Spleen (tissue), 11 donors: ENCODE measurements around the gene TTC34. TPM values are rescaled to one million over a fixed set of nuclear protein-coding genes. Genes with fewer than 3 reads are reported as not detected.

Experiments
- DNase-seq: peaks from one replicate; pipeline ENCODE4 v3.0.0-alpha.2; 2020
- H3K27ac ChIP-seq, 8 donors: fragments of 200-600 bp; sonication (generic) in 7 of 8; 1 replicate in 4 of 8; 2 replicates in 4 of 8; pipeline versions ENCODE4 v1.5.0 to v1.8.0; 2016 to 2021; ENCODE audit warnings: inconsistent platforms in 4 of 8, mild to moderate bottlenecking in 4 of 8, moderate library complexity in 1 of 8
- H3K27me3 ChIP-seq, 7 donors: fragments of 200-600 bp; sonication (generic) in 6 of 7; replicated peaks in 1 of 7; 1 replicate in 4 of 7; 2 replicates in 3 of 7; pipeline versions ENCODE4 v1.5.0 to v1.8.0; 2016 to 2021; ENCODE audit warnings: inconsistent platforms in 3 of 7, mild to moderate bottlenecking in 1 of 7
- H3K36me3 ChIP-seq, 6 donors: fragments of 200-600 bp; sonication (generic) in 5 of 6; 1 replicate in 4 of 6; 2 replicates in 2 of 6; pipeline versions ENCODE4 v1.5.0 to v1.8.0; 2016 to 2021; ENCODE audit warnings: inconsistent platforms in 2 of 6
- H3K4me1 ChIP-seq, 6 donors: fragments of 200-600 bp; sonication (generic) in 5 of 6; 1 replicate in 3 of 6; 2 replicates in 3 of 6; pipeline versions ENCODE4 v1.5.0 to v1.8.0; 2016 to 2021; ENCODE audit warnings: inconsistent platforms in 3 of 6
- H3K4me3 ChIP-seq, 8 donors: fragments of 200-600 bp; sonication (generic) in 7 of 8; 1 replicate in 4 of 8; 2 replicates in 4 of 8; pipeline versions ENCODE4 v1.5.0 to v1.8.0; 2016 to 2021; ENCODE audit warnings: inconsistent platforms in 4 of 8, mild to moderate bottlenecking in 4 of 8, moderate library complexity in 2 of 8
- H3K9me3 ChIP-seq, 8 donors: fragments of 200-600 bp; sonication (generic) in 7 of 8; 1 replicate in 4 of 8; 2 replicates in 4 of 8; pipeline versions ENCODE4 v1.5.0 to v1.8.0; 2016 to 2021; ENCODE audit warnings: inconsistent platforms in 4 of 8
- POLR2A ChIP-seq, 3 donors: fragments of 450-650 bp; IDR thresholded peaks; one replicate each; pipeline ENCODE4 v1.5.1; 2017; ENCODE audit warnings: antibody characterized with exemption in 3 of 3, mild to moderate bottlenecking in 1 of 3
- POLR2AphosphoS5 ChIP-seq, 3 donors: sonication (generic); formaldehyde crosslinking; IDR thresholded peaks; one replicate each; pipeline ENCODE4 v1.5.1; 2017; ENCODE audit warnings: antibody characterized with exemption in 3 of 3
- WGBS, 5 donors: extraction: QIAGEN DNeasy Blood & Tissue Kit in 3 of 5; methylation state at CpG; one replicate each; pipeline versions ENCODE4 v1.1.5 to v1.1.7; 2013 to 2018; 5-methylcytosine and 5-hydroxymethylcytosine counted together
- intact Hi-C: fragments of 100-400 bp; cut with DNase I; formaldehyde crosslinking; loops from one replicate; pipeline ENCODE4 v1.15.0; 2023; ENCODE audit warnings: low total_unique reads
- polyA plus RNA-seq, 3 donors: library from polyadenylated mRNA; stranded (reverse); fragments of 200-250 nt; gene quantifications; one replicate each; pipeline ENCODE4 v1.2.1, GENCODE V29; 2013
- total RNA-seq, 7 donors: library from RNA; depleted of rRNA in 3 of 7; stranded (reverse); fragments of >200 nt in 3 of 7; fragmentation: NEBNext Ultra II Directional in 4 of 7; extraction: Animal tissue kit (Norgen Biotek cat#: 25700) in 4 of 7; gene quantifications; one replicate each; pipeline versions ENCODE4 v1.1.0 to v1.2.1, GENCODE V29; 2016 to 2021
- TF ChIP-seq, protein P1 (sequence below), 11 experiments: fragments of 200-600 bp in 7 of 11; fragments of 450-650 bp in 4 of 11; sonication (generic) in 4 of 11; IDR thresholded peaks in 8 of 11; conservative IDR thresholded peaks in 3 of 11; 1 replicate in 7 of 11; 2 replicates in 4 of 11; pipeline versions ENCODE4 v1.4.0 to v1.8.0; 2016 to 2021; ENCODE audit warnings: antibody characterized with exemption in 11 of 11, inconsistent platforms in 4 of 11, mild to moderate bottlenecking in 1 of 11
- donor health status: healthy with polysubstance abuse.
- donor health status: DM: no; HTN: no; CAD: no; lungs with moderate emphysema.
- donor health status: DM: no; HTN: no; CAD: no.
- donor health status: Bipolar disorder and iron deficiency.
- donor health status: healthy.
- donor health status: DM: no; HTN: no; CAD: no.
- donor health status: DM: yes; HTN: yes; CAD: no.

The TTC34 gene
- total and polyA plus RNA-seq, 10 donors: 0.09 to 2.8 (median 1.4) TPM

DNA sequence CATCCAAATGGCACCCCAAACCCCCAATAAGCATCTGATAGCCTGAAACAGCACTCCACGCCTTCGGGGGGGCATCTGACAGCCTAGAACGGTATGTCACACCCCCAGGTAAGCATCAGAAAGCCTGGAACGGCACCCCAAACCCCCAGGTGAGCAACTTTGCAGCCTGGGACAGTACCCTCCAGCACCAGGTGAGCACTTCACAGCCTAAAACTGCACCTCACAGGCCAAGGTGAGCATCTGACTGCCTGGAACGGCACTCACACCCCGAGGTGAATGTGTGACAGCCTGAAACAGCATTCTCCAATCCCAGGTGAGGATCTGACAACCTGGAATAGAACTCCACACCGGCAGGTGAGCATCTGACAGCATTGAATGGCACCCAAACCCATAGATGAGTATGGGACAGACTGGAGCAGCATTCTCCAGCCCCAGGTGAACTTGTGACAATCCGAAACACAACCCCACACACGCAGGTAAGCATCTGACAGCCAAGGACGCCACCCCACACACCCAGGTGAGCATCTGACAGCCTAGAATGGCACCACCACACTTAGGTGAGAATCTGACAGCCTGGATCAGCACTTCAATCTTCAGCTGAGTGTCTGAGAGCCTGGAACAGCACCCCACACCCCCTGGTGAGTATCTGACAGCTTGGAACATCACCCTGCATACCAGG, 150.4 kb downstream of the TTC34 start:
- peak; percentile 37 for DNase-seq
- intact Hi-C loops: no loop called here

DNA sequence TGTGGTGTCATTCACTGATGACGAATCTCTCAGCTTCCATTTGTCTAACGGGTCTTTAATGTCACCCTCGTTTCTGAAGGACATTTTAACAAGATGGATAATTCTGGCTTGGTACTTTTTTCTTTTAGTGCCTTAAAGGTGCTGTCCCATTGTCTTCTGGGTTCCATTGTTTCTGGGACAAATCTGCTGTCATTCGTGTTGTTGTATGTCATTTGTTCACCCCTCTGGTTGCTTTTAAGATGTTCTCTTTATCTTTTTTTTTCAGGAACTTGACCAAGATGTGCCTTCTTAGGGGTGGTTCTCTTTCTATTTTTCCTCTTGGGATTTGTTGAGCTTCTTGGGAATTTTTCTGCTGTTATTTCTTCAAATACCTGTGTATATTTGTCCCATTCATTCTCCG, 154.7 kb downstream of the TTC34 start:
- H3K4me1 ChIP-seq: peaks cover 5 to 21% (median 13%) of the 10 kb centered on the region in 6 donors
- 72 to 77% (median 75%) methylated on average over 5 of the region's 5 CpGs for WGBS, 5 donors
- no peaks in the 10 kb centered on the region for H3K36me3 ChIP-seq

More for the DNA sequence above, 150.4 kb downstream of the TTC34 start:
- H3K36me3 ChIP-seq: no peaks in the 10 kb centered on the region
- peaks cover 3 to 31% (median 25%) of the 10 kb centered on the region in 8 donors for H3K9me3 ChIP-seq
- no peaks in the 10 kb centered on the region for H3K4me1 ChIP-seq
- no peak for TF ChIP-seq POLR2AphosphoS5 (IDR thresholded peaks at IDR 0.05)
- TF ChIP-seq POLR2A (IDR thresholded peaks at IDR 0.05): no peak
- TF ChIP-seq, protein P1, sequence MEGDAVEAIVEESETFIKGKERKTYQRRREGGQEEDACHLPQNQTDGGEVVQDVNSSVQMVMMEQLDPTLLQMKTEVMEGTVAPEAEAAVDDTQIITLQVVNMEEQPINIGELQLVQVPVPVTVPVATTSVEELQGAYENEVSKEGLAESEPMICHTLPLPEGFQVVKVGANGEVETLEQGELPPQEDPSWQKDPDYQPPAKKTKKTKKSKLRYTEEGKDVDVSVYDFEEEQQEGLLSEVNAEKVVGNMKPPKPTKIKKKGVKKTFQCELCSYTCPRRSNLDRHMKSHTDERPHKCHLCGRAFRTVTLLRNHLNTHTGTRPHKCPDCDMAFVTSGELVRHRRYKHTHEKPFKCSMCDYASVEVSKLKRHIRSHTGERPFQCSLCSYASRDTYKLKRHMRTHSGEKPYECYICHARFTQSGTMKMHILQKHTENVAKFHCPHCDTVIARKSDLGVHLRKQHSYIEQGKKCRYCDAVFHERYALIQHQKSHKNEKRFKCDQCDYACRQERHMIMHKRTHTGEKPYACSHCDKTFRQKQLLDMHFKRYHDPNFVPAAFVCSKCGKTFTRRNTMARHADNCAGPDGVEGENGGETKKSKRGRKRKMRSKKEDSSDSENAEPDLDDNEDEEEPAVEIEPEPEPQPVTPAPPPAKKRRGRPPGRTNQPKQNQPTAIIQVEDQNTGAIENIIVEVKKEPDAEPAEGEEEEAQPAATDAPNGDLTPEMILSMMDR (IDR thresholded peaks at IDR 0.05 in 8 of 11, conservative IDR thresholded peaks at IDR 0.05 in 3 of 11): no peak
- H3K4me3 ChIP-seq: no peak overlapping the region
- H3K27me3 ChIP-seq: peaks cover 0 to 60% (median 16%) of the 10 kb centered on the region in 7 donors
- 49 to 57% (median 54%) methylated on average over 9 to 10 of the region's 10 CpGs for WGBS, 5 donors
- H3K27ac ChIP-seq: no peak overlapping the region

DNA sequence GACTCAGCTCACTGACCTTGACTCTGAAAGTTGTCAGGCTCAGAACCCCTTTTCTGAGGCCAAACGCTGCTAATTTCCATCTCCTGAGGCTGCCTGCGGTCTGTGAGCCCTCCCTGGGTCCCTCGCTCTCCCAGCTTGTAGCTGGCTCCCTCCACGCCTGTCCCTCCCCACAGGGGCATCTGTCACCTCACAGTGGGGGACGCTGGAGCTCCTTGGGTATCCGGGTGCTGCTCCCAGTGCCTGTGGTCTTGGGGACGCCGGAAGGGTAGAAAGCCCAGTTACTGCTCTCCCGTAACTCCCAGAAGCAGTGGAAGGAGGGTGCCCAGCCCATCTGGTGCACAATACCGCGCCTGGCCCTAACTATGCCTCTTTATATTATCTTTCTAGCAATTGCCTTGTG, 155.7 kb downstream of the TTC34 start:
- TF ChIP-seq, protein P1 (IDR thresholded peaks at IDR 0.05 in 8 of 11, conservative IDR thresholded peaks at IDR 0.05 in 3 of 11): no peak
- TF ChIP-seq POLR2AphosphoS5 (IDR thresholded peaks at IDR 0.05) (no peak), POLR2A (IDR thresholded peaks at IDR 0.05) (no peak)
- peaks cover 8 to 30% (median 20%) of the 10 kb centered on the region in 6 donors for H3K4me1 ChIP-seq
- 80 to 87% (median 84%) methylated on average over 10 to 11 of the region's 11 CpGs for WGBS, 5 donors
- DNase-seq: peak; percentile 56
- H3K27ac ChIP-seq: no peak overlapping the region
- intact Hi-C loops: no loop called here
- H3K9me3 ChIP-seq: peaks cover 3 to 35% (median 31%) of the 10 kb centered on the region in 8 donors
- H3K36me3 ChIP-seq: no peaks in the 10 kb centered on the region
- peaks cover 0 to 11% (median 0%) of the 10 kb centered on the region in 7 donors for H3K27me3 ChIP-seq
- no peak overlapping the region for H3K4me3 ChIP-seq

More for the DNA sequence above, 154.7 kb downstream of the TTC34 start:
- TF ChIP-seq POLR2AphosphoS5 (IDR thresholded peaks at IDR 0.05): no peak
- TF ChIP-seq, protein P1 (IDR thresholded peaks at IDR 0.05 in 8 of 11, conservative IDR thresholded peaks at IDR 0.05 in 3 of 11): no peak
- no peak for TF ChIP-seq POLR2A (IDR thresholded peaks at IDR 0.05)
- Histone ChIP-seq H3K4me3 (no peak overlapping the region), H3K27ac (no peak overlapping the region), H3K9me3 (peaks cover 3 to 35% (median 31%) of the 10 kb centered on the region in 8 donors), H3K27me3 (peaks cover 0 to 22% (median 0%) of the 10 kb centered on the region in 7 donors)
- no peak for DNase-seq
- intact Hi-C loops: no loop called here

DNA sequence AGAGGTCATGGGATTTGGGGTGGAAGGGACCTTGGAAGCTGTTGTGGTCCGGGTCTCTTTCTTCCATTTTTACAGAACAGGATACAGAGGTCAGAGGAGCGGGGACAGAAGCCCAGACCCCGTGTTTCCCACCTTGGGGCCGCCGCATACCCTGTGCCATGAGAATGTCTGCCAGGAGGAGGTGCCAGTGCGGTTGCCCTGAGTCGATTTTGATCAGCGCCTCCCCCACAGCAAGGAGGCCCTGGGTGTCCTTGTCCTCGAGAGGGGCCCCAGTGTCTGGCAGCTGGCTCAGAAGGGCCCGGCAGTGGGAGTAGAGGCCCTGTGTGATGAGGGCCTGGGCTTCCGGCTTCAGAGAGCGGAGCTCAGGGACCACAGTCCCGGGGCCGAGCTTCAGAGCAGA, 156.3 kb downstream of the TTC34 start:
- Histone ChIP-seq H3K36me3 (no peaks in the 10 kb centered on the region), H3K4me1 (peaks cover 8 to 36% (median 21%) of the 10 kb centered on the region in 6 donors), H3K4me3 (no peak overlapping the region), H3K27ac (no peak overlapping the region), H3K27me3 (peaks cover 0 to 5% (median 0%) of the 10 kb centered on the region in 7 donors), H3K9me3 (peaks cover 3 to 35% (median 31%) of the 10 kb centered on the region in 8 donors)
- 70 to 84% (median 75%) methylated on average over 3 to 14 of the region's 14 CpGs for WGBS, 5 donors
- peak; percentile 72 for DNase-seq
- intact Hi-C loops: no loop called here
- TF ChIP-seq POLR2A (IDR thresholded peaks at IDR 0.05): no peak
- TF ChIP-seq, protein P1 (IDR thresholded peaks at IDR 0.05 in 8 of 11, conservative IDR thresholded peaks at IDR 0.05 in 3 of 11): no peak
- no peak for TF ChIP-seq POLR2AphosphoS5 (IDR thresholded peaks at IDR 0.05)
